ENCODE measurements around the gene KLF6. TPM values are rescaled to one million over a fixed set of nuclear protein-coding genes. Genes with fewer than 3 reads are reported as not detected.

Gene KLF6
- total RNA-seq, 1 experiment from 2014 or later = 70.1 TPM

DNA sequence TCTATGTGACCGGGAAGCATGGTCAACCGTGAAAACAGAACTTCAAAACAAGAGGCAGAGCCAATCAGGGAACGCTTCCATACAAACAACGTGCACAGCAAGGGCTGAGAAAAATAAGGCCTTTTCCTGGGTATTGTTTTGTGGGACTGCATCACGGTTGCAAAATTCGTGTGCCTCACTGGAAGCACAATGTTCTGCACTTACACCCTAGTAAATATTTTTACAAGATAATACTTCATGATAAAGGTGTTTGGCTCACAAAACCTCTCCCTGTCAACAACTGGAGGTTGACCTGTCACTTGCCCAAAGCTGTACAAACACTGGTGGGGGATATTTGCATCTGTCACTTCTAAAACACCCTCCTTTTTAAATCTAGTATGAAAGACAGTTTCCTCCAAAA is 37.0 kb downstream of the KLF6 start:
- no peaks in the 10 kb centered on the region for H3K36me3 ChIP-seq (ENCODE audit: insufficient read depth, low read length, poor library complexity, severe bottlenecking)
- intact Hi-C loops (cut with micrococcal nuclease; ENCODE audit: unreplicated experiment) = no loop called here
- no TSS peak for BruUV-seq (replicated peaks)
- POLR2A ChIA-PET (ENCODE audit: low non-redundant PET) = interaction anchor here (0.6 kb wide), 1 partner anchor 20 kb away, joined by 4 read pairs; no protein-coding TSS in a partner anchor
- no peak for DNase-seq (ENCODE audit: low spot score)
- H3K4me1 ChIP-seq (ENCODE audit: insufficient read depth, low read length, poor library complexity, severe bottlenecking) = peaks cover 55% of the 10 kb centered on the region
- no peak overlapping the region for H3K27ac ChIP-seq (ENCODE audit: low read depth, low read length, poor library complexity, severe bottlenecking)
- CTCF ChIA-PET = no interaction called here
- H3K9me3 ChIP-seq (ENCODE audit: low read depth, low read length, poor library complexity, severe bottlenecking) = no peaks in the 10 kb centered on the region
- no peaks in the 10 kb centered on the region for H3K27me3 ChIP-seq (replicated peaks; ENCODE audit: insufficient read depth, low read depth, low read length, poor library complexity)
- TF ChIP-seq EZH2 (IDR thresholded peaks at IDR 0.05; ENCODE audit: borderline replicate concordance, low read depth, low read length, poor library complexity, severe bottlenecking) = no peak
- TF ChIP-seq CTCF (conservative IDR thresholded peaks at IDR 0.05; ENCODE audit: low read depth, low read length) = no peak
- no peak overlapping the region for H3K4me3 ChIP-seq (ENCODE audit: low read depth, low read length, poor library complexity, severe bottlenecking)

DNA sequence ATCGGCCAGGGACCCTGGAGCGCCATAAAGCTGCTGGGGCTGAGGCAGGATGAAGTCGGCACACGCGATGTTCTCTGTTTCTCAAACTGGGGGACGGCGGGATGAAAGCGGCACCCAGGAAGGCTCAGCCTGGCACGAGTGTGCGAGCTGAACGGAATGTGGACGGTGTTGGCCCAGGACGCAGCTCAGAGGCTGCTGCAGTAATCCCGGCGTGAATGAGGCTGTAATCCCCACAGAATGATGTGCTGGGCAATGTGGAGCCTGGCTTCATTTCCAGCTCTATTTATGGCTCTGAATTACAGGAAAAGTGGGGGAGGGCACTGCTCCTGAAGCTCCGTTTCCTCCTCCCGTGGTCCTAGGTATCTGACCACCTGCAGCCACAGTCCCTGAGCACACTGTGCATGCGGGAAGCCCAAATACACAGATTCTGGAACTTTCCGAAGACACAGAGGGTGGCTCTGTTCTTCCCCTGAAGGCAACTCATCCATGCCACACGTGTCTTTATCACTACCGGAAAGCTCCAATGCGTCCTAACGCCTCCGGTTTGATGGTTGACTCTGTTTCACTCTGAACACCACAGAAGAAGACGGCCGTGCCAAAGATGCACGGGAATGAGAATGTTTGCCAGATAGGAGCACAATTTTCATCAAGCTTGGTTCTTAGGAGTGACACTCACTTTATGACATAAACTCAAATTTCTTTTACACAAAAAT is 37.6 kb downstream of the KLF6 start:
- POLR2A ChIA-PET (ENCODE audit: low non-redundant PET) = interaction anchor here (0.6 kb wide), 1 partner anchor 20 kb away, joined by 4 read pairs; no protein-coding TSS in a partner anchor
- Histone ChIP-seq H3K4me1 (ENCODE audit: insufficient read depth, low read length, poor library complexity, severe bottlenecking) (peaks cover 55% of the 10 kb centered on the region), H3K4me3 (ENCODE audit: low read depth, low read length, poor library complexity, severe bottlenecking) (no peak overlapping the region), H3K27ac (ENCODE audit: low read depth, low read length, poor library complexity, severe bottlenecking) (no peak overlapping the region), H3K36me3 (ENCODE audit: insufficient read depth, low read length, poor library complexity, severe bottlenecking) (no peaks in the 10 kb centered on the region), H3K9me3 (ENCODE audit: low read depth, low read length, poor library complexity, severe bottlenecking) (no peaks in the 10 kb centered on the region), H3K27me3 (replicated peaks; ENCODE audit: insufficient read depth, low read depth, low read length, poor library complexity) (no peaks in the 10 kb centered on the region)
- DNase-seq (ENCODE audit: low spot score) = no peak
- CTCF ChIA-PET = no interaction called here
- intact Hi-C loops (cut with micrococcal nuclease; ENCODE audit: unreplicated experiment) = no loop called here
- TF ChIP-seq EZH2 (IDR thresholded peaks at IDR 0.05; ENCODE audit: borderline replicate concordance, low read depth, low read length, poor library complexity, severe bottlenecking) = no peak
- no peak for TF ChIP-seq CTCF (conservative IDR thresholded peaks at IDR 0.05; ENCODE audit: low read depth, low read length)
- BruUV-seq (replicated peaks) = no TSS peak

DNA sequence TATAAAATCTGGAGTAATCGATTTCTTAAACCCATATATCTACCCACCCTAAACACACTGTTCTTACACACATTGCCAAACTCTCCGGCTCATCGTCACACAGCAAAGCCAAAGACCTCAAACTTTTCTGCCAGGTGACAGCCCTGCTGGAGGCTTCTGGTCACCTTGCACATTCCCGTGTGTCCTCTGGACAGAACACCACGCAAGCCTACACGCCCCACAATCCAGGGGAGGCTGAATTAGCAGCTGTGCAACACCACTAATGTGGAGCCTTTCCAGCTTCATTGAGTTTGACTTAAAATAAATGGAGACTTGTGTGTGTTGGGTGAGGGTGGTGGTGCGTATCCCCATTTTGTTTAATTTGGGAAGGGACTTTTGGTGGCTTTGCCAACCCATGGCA is 38.4 kb downstream of the KLF6 start:
- no peak for TF ChIP-seq CTCF (conservative IDR thresholded peaks at IDR 0.05; ENCODE audit: low read depth, low read length)
- peak overlapping the region; percentile 52 for H3K27ac ChIP-seq (ENCODE audit: low read depth, low read length, poor library complexity, severe bottlenecking)
- H3K27me3 ChIP-seq (replicated peaks; ENCODE audit: insufficient read depth, low read depth, low read length, poor library complexity) = no peaks in the 10 kb centered on the region
- H3K36me3 ChIP-seq (ENCODE audit: insufficient read depth, low read length, poor library complexity, severe bottlenecking) = no peaks in the 10 kb centered on the region
- no peaks in the 10 kb centered on the region for H3K9me3 ChIP-seq (ENCODE audit: low read depth, low read length, poor library complexity, severe bottlenecking)
- H3K4me1 ChIP-seq (ENCODE audit: insufficient read depth, low read length, poor library complexity, severe bottlenecking) = peaks cover 57% of the 10 kb centered on the region
- BruUV-seq (replicated peaks) = no TSS peak
- ChIA-PET CTCF (no interaction called here), POLR2A (ENCODE audit: low non-redundant PET) (no interaction called here)
- no peak for DNase-seq (ENCODE audit: low spot score)
- no peak overlapping the region for H3K4me3 ChIP-seq (ENCODE audit: low read depth, low read length, poor library complexity, severe bottlenecking)
- intact Hi-C loops (cut with micrococcal nuclease; ENCODE audit: unreplicated experiment) = no loop called here

Data from A673 (cell line).